HEK293 (cell line): ENCODE results near the gene FAM81A.

ENCODE experiments used
- CTCF ChIP-seq: fragments of 450-650 bp; formaldehyde crosslinking; IDR thresholded peaks from 2 replicates; pipeline ENCODE4 v1.5.1; 2016; ENCODE audit warnings: missing biosample characterization, missing genetic modification characterization
- KLF16 ChIP-seq: fragments of 450-650 bp; formaldehyde crosslinking; IDR thresholded peaks from 2 replicates; pipeline ENCODE4 v1.5.1; 2017; ENCODE audit warnings: missing biosample characterization, missing genetic modification characterization
- OSR2 ChIP-seq: fragments of 450-650 bp; formaldehyde crosslinking; IDR thresholded peaks from 2 replicates; pipeline ENCODE4 v1.5.1; 2016; ENCODE audit warnings: missing biosample characterization, missing genetic modification characterization
- REST ChIP-seq: fragments of 450-650 bp; formaldehyde crosslinking; IDR thresholded peaks from 2 replicates; pipeline ENCODE4 v1.5.1; 2016; ENCODE audit warnings: missing biosample characterization, missing genetic modification characterization
- SETDB1 ChIP-seq: IDR thresholded peaks from one replicate; pipeline ENCODE4 v1.6.1; 2017; ENCODE audit warnings: mild to moderate bottlenecking, low read length, moderate library complexity, mixed read lengths; ENCODE audit not compliant: insufficient read length
- ZBTB21 ChIP-seq: fragments of 450-650 bp; formaldehyde crosslinking; IDR thresholded peaks from 2 replicates; pipeline ENCODE4 v1.5.1; 2017; ENCODE audit warnings: missing biosample characterization, missing genetic modification characterization
- ZBTB49 ChIP-seq: fragments of 450-650 bp; formaldehyde crosslinking; IDR thresholded peaks from 2 replicates; pipeline ENCODE4 v1.5.1; 2016; ENCODE audit warnings: missing biosample characterization, missing genetic modification characterization, low read depth
- ZBTB7A ChIP-seq: fragments of 450-650 bp; formaldehyde crosslinking; IDR thresholded peaks from 2 replicates; pipeline ENCODE4 v1.5.1; 2016; ENCODE audit warnings: low read depth, missing biosample characterization, missing genetic modification characterization
- ZNF24 ChIP-seq: fragments of 450-650 bp; formaldehyde crosslinking; IDR thresholded peaks from 2 replicates; pipeline ENCODE4 v1.5.1; 2016; ENCODE audit warnings: missing biosample characterization, missing genetic modification characterization
- ZNF518A ChIP-seq: fragments of 450-650 bp; formaldehyde crosslinking; conservative IDR thresholded peaks from 2 replicates; pipeline ENCODE4 v1.5.1; 2016; ENCODE audit warnings: low read depth, missing biosample characterization, missing genetic modification characterization
- ZNF558 ChIP-seq: fragments of 450-650 bp; formaldehyde crosslinking; IDR thresholded peaks from 2 replicates; pipeline ENCODE4 v1.5.1; 2016; ENCODE audit warnings: missing biosample characterization, missing genetic modification characterization
- ZNF600 ChIP-seq: fragments of 450-650 bp; formaldehyde crosslinking; IDR thresholded peaks from 2 replicates; pipeline ENCODE4 v1.5.1; 2016; ENCODE audit warnings: missing biosample characterization, missing genetic modification characterization
- ZSCAN16 ChIP-seq: fragments of 450-650 bp; formaldehyde crosslinking; IDR thresholded peaks from 2 replicates; pipeline ENCODE4 v1.5.1; 2016; ENCODE audit warnings: missing biosample characterization, missing genetic modification characterization
- ZSCAN4 ChIP-seq: fragments of 450-650 bp; formaldehyde crosslinking; IDR thresholded peaks from 2 replicates; pipeline ENCODE4 v1.5.1; 2017; ENCODE audit warnings: missing biosample characterization, missing genetic modification characterization

GRCh38 chr15:59515190-59515589 lies 77.2 kb downstream of the FAM81A start:
- TF ChIP-seq KLF16 (no peak), CTCF (tag by site-specific recombination) (no peak), ZBTB21 (no peak), ZNF600 (tag by site-specific recombination) (no peak), ZNF558 (no peak), ZBTB7A (tag by site-specific recombination) (no peak), ZBTB49 (tag by site-specific recombination) (no peak), REST (tag by site-specific recombination) (no peak), ZSCAN16 (tag by site-specific recombination) (no peak), ZNF518A (tag by site-specific recombination) (no peak), ZNF24 (no peak), OSR2 (tag by site-specific recombination) (no peak), ZSCAN4 (tag by site-specific recombination) (no peak), SETDB1 (no peak)
